K562 (cell line): ENCODE data around the gene SLC20A1. TPM values are rescaled to one million over a fixed set of nuclear protein-coding genes. Genes with fewer than 3 reads are reported as not detected.

Experiments
- CHCHD3 ChIP-seq: fragments of 250-450 bp; sonication (Bioruptor Pico); IDR thresholded peaks from 2 replicates; pipeline ENCODE4 v2.1.2; 2022; ENCODE audit warnings: mild to moderate bottlenecking
- DDX20 ChIP-seq: fragments of 450-650 bp; IDR thresholded peaks from 2 replicates; pipeline ENCODE4 v1.6.1; 2016; ENCODE audit warnings: missing genetic modification characterization, low read depth, mild to moderate bottlenecking, missing compliant biosample characterization, moderate library complexity
- DPF2 ChIP-seq: fragments of 450-650 bp; IDR thresholded peaks from 2 replicates; pipeline ENCODE4 v1.6.1; 2016
- ETV1 ChIP-seq: fragments of 450-650 bp; conservative IDR thresholded peaks from 2 replicates; pipeline ENCODE4 v1.6.1; 2016; ENCODE audit warnings: missing genetic modification characterization, control low read depth, low read depth, missing compliant biosample characterization
- GTF2E2 ChIP-seq: fragments of 200-800 bp; sonication (Bioruptor generic); IDR thresholded peaks from 2 replicates; pipeline ENCODE4 v1.6.1; 2016; ENCODE audit warnings: missing genetic modification characterization, missing compliant biosample characterization
- HDGF ChIP-seq: fragments of 450-650 bp; IDR thresholded peaks from 2 replicates; pipeline ENCODE4 v1.6.1; 2016
- HNRNPL ChIP-seq: fragments of 200-400 bp; formaldehyde crosslinking; IDR thresholded peaks from 2 replicates; pipeline ENCODE4 v1.6.1; 2017; ENCODE audit warnings: low read depth, mild to moderate bottlenecking, low read length
- HNRNPLL ChIP-seq: fragments of 200-400 bp; formaldehyde crosslinking; IDR thresholded peaks from 2 replicates; pipeline ENCODE4 v1.6.1; 2017; ENCODE audit warnings: low read length, low read depth, mild to moderate bottlenecking; ENCODE audit not compliant: poor library complexity, severe bottlenecking
- YBX1 ChIP-seq: fragments of 450-650 bp; IDR thresholded peaks from 2 replicates; pipeline ENCODE4 v1.7.1; 2016; ENCODE audit warnings: mild to moderate bottlenecking
- polyA plus RNA-seq, 8 experiments: library from polyadenylated mRNA; depleted of rRNA in 4 of 8; stranded (reverse) in 5 of 8; unstranded in 3 of 8; fragments of >200 nt; fragmentation: Nextera tagmentation in 2 of 8; fragmentation: Illumina TruSeq in 1 of 8; extraction: Ambion mirVana in 2 of 8; extraction: Trizol in 1 of 8; gene quantifications; 2 replicates each; pipeline versions ENCODE4 v1.2.1 to v1.2.3, GENCODE V29; 2011 to 2014; ENCODE audit warnings: inconsistent platforms in 1 of 8, missing spikeins in 1 of 8
- total RNA-seq, 7 experiments: library from RNA; depleted of rRNA in 6 of 7; stranded (reverse); fragments of >200 nt in 6 of 7; fragmentation: Illumina TruSeq in 2 of 7; extraction: Trizol in 2 of 7; gene quantifications; 2 replicates each; pipeline versions ENCODE4 v1.2.1 to v1.2.3, GENCODE V29; 2011 to 2021; ENCODE audit warnings: low replicate concordance in 1 of 7
- TF ChIP-seq, protein P1 (sequence below), 2 experiments: fragments of 450-650 bp; IDR thresholded peaks; 2 replicates each; pipeline ENCODE4 v1.6.1; 2016; ENCODE audit warnings: mild to moderate bottlenecking in 2 of 2, borderline replicate concordance in 1 of 2, low read depth in 1 of 2, moderate library complexity in 1 of 2
- TF ChIP-seq, protein P2 (sequence below): fragments of 450-650 bp; IDR thresholded peaks from 2 replicates; pipeline ENCODE4 v1.7.1; 2018; ENCODE audit warnings: mild to moderate bottlenecking, low read depth; ENCODE audit not compliant: partially characterized antibody
- TF ChIP-seq, protein P3 (sequence below): sonication (generic); formaldehyde crosslinking; IDR thresholded peaks from 2 replicates; pipeline ENCODE4 v1.8.1; 2022; ENCODE audit warnings: missing genetic modification reagents
- TF ChIP-seq, protein P4 (sequence below): fragments of 250-450 bp; sonication (Bioruptor Pico); IDR thresholded peaks from 2 replicates; pipeline ENCODE4 v1.8.0; 2022; ENCODE audit warnings: inconsistent platforms, mild to moderate bottlenecking, moderate library complexity, borderline replicate concordance

The SLC20A1 gene
- total and polyA plus RNA-seq, 9 of the 15 experiments (the other 6 are each of a cell fraction or from before 2014, with no cell fraction given) = 53.8 to 150 (median 74.7) TPM

DNA sequence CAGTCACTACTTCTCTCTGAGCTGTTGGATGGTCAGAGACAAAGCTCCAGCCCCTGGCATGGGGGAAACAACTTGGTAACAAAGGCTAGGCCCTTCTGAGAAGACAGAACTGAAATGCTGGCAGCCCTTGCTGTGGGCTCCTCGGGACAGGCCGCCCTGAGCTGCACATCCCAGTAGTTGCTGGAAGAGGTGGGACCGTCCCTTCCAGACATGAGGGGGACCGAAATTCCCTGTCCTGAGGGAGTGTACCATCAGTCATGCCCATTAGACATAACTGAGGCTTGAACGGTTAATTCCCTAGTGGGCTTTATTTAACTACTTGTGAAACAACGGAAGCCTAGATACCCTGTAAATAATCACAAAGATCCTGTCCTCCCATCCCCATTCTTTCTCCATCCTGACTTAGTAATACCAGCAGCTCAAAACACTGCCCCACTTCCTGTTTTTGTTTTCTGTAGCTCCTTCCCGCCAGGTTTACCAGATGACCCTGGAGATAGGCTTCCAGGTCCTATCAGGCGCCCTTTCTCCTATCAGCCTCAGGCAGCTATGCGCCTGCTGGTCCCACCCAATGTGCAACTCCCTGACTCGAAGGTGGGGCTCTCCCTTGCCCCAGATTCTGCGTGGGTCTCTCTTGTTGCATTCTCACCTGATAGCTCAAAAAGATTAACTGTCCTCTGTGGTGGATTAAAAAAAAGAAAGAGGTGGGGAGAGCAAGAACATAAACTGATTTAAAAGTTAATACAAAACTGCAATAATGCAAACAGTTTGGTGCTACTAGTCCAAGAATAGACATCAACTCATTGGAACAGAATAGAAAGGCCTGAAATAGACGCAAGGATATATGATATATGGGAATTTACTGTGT lies 38.0 kb downstream of the SLC20A1 start (continued):
- TF ChIP-seq, protein P1, sequence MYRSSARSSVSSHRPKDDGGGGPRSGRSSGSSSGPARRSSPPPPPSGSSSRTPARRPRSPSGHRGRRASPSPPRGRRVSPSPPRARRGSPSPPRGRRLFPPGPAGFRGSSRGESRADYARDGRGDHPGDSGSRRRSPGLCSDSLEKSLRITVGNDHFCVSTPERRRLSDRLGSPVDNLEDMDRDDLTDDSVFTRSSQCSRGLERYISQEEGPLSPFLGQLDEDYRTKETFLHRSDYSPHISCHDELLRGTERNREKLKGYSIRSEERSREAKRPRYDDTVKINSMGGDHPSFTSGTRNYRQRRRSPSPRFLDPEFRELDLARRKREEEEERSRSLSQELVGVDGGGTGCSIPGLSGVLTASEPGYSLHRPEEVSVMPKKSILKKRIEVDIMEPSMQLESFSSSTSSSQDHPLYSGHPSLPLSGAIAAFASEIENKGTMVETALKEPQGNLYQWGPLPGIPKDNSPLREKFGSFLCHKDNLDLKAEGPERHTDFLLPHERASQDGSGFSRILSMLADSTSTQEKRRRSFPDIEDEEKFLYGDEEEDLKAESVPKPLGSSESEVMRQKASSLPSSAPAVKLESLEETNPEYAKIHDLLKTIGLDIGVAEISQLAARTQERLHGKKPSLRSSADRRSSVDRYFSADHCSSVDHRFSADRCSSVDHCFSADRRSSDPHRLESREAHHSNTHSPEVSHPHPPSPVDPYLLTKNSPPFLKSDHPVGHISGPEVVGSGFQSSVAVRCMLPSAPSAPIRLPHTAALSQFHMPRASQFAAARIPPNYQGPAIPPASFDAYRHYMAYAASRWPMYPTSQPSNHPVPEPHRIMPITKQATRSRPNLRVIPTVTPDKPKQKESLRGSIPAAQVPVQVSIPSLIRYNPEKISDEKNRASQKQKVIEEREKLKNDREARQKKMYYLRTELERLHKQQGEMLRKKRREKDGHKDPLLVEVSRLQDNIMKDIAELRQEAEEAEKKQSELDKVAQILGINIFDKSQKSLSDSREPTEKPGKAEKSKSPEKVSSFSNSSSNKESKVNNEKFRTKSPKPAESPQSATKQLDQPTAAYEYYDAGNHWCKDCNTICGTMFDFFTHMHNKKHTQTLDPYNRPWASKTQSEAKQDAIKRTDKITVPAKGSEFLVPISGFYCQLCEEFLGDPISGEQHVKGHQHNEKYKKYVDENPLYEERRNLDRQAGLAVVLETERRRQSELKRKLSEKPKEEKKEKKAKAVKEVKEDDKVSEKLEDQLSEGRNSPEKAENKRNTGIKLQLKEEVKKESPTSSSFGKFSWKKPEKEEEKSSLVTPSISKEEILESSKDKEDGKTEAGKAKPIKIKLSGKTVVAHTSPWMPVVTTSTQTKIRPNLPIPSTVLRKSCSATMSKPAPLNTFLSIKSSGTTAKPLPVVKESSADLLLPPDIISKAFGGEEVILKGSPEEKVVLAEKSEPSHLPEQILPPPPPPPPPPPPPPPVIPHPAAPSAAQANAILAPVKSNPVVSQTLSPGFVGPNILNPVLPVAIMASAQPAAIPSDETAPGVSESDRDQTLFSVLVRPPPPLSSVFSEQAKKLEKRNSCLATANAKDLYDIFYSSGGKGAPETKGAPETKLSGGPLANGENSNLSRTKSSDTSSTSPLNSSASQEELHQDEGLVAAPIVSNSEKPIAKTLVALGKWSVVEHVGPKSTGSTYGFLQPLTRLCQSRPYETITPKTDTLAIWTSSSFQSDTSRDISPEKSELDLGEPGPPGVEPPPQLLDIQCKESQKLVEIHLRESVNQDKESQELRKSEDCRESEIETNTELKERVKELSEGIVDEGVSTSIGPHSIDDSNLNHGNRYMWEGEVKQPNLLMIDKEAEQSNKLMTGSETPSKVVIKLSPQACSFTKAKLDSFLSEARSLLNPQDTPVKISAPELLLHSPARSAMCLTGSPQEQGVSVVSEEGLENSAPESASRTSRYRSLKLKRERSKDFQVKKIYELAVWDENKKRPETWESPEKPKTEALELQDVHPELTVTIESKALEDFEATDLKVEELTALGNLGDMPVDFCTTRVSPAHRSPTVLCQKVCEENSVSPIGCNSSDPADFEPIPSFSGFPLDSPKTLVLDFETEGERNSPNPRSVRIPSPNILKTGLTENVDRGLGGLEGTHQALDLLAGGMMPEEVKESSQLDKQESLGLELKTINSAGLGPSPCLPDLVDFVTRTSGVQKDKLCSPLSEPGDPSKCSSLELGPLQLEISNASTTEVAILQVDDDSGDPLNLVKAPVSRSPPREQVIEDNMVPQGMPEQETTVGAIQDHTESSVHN (IDR thresholded peaks at IDR 0.05; ENCODE audit: borderline replicate concordance in 1 of 2, low read depth in 1 of 2) = no peak
- no peak for TF ChIP-seq DDX20 (tag)
- TF ChIP-seq HNRNPL = no peak
- TF ChIP-seq, protein P2, sequence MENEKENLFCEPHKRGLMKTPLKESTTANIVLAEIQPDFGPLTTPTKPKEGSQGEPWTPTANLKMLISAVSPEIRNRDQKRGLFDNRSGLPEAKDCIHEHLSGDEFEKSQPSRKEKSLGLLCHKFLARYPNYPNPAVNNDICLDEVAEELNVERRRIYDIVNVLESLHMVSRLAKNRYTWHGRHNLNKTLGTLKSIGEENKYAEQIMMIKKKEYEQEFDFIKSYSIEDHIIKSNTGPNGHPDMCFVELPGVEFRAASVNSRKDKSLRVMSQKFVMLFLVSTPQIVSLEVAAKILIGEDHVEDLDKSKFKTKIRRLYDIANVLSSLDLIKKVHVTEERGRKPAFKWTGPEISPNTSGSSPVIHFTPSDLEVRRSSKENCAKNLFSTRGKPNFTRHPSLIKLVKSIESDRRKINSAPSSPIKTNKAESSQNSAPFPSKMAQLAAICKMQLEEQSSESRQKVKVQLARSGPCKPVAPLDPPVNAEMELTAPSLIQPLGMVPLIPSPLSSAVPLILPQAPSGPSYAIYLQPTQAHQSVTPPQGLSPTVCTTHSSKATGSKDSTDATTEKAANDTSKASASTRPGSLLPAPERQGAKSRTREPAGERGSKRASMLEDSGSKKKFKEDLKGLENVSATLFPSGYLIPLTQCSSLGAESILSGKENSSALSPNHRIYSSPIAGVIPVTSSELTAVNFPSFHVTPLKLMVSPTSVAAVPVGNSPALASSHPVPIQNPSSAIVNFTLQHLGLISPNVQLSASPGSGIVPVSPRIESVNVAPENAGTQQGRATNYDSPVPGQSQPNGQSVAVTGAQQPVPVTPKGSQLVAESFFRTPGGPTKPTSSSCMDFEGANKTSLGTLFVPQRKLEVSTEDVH = peak; percentile 96
- TF ChIP-seq, protein P3, sequence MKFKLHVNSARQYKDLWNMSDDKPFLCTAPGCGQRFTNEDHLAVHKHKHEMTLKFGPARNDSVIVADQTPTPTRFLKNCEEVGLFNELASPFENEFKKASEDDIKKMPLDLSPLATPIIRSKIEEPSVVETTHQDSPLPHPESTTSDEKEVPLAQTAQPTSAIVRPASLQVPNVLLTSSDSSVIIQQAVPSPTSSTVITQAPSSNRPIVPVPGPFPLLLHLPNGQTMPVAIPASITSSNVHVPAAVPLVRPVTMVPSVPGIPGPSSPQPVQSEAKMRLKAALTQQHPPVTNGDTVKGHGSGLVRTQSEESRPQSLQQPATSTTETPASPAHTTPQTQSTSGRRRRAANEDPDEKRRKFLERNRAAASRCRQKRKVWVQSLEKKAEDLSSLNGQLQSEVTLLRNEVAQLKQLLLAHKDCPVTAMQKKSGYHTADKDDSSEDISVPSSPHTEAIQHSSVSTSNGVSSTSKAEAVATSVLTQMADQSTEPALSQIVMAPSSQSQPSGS (CRISPR knock-in tag) = no peak
- TF ChIP-seq ETV1 (tag) = peak; percentile 62
- no peak for TF ChIP-seq HNRNPLL
- TF ChIP-seq, protein P4, sequence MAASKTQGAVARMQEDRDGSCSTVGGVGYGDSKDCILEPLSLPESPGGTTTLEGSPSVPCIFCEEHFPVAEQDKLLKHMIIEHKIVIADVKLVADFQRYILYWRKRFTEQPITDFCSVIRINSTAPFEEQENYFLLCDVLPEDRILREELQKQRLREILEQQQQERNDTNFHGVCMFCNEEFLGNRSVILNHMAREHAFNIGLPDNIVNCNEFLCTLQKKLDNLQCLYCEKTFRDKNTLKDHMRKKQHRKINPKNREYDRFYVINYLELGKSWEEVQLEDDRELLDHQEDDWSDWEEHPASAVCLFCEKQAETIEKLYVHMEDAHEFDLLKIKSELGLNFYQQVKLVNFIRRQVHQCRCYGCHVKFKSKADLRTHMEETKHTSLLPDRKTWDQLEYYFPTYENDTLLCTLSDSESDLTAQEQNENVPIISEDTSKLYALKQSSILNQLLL (CRISPR knock-in tag) = no peak
- TF ChIP-seq YBX1 = no peak
- no peak for TF ChIP-seq GTF2E2 (tag)
- TF ChIP-seq HDGF = no peak
- TF ChIP-seq DPF2 = peak; percentile 96
- no peak for TF ChIP-seq CHCHD3 (CRISPR knock-in tag)
